Suprapubic skin (tissue), 4 donors: ENCODE data around the gene THSD7B. TPM values are rescaled to one million over a fixed set of nuclear protein-coding genes. Genes with fewer than 3 reads are reported as not detected.

Experiments
- DNase-seq, 2 donors: peaks; one replicate each; pipeline ENCODE4 v3.0.0-alpha.2; 2019; ENCODE audit warnings: low spot score in 2 of 2
- H3K27ac ChIP-seq: fragments of 200-600 bp; sonication (generic); one replicate; pipeline ENCODE4 v1.5.1; 2019
- H3K27me3 ChIP-seq: fragments of 200-600 bp; sonication (generic); one replicate; pipeline ENCODE4 v1.5.1; 2019
- H3K36me3 ChIP-seq: fragments of 200-600 bp; sonication (generic); one replicate; pipeline ENCODE4 v1.5.1; 2019
- H3K4me1 ChIP-seq: fragments of 200-600 bp; sonication (generic); one replicate; pipeline ENCODE4 v1.5.1; 2019
- H3K4me3 ChIP-seq: fragments of 200-600 bp; sonication (generic); one replicate; pipeline ENCODE4 v1.5.1; 2019; ENCODE audit warnings: mild to moderate bottlenecking
- H3K9me3 ChIP-seq: fragments of 200-600 bp; sonication (generic); one replicate; pipeline ENCODE4 v1.5.1; 2019
- CTCF ChIP-seq, 2 donors: fragments of 200-600 bp in 1 of 2; fragments of 450-650 bp in 1 of 2; sonication (generic) in 1 of 2; IDR thresholded peaks; one replicate each; pipeline ENCODE4 v1.5.1; 2016 to 2019; ENCODE audit warnings: antibody characterized with exemption in 2 of 2, mild to moderate bottlenecking in 1 of 2, moderate library complexity in 1 of 2
- EP300 ChIP-seq: sonication (generic); formaldehyde crosslinking; IDR thresholded peaks from one replicate; pipeline ENCODE4 v1.6.1; 2017; ENCODE audit warnings: antibody characterized with exemption
- POLR2A ChIP-seq, 2 donors: fragments of 450-650 bp; IDR thresholded peaks; one replicate each; pipeline ENCODE4 v1.6.1; 2017; ENCODE audit warnings: antibody characterized with exemption in 2 of 2, mild to moderate bottlenecking in 2 of 2, moderate library complexity in 2 of 2
- POLR2AphosphoS5 ChIP-seq, 3 donors: sonication (generic); formaldehyde crosslinking; IDR thresholded peaks; one replicate each; pipeline ENCODE4 v1.6.1; 2017; ENCODE audit warnings: antibody characterized with exemption in 3 of 3
- WGBS: methylation state at CpG from one replicate; pipeline ENCODE4 v1.1.5; 2018; 5-methylcytosine and 5-hydroxymethylcytosine counted together
- total RNA-seq, 4 donors: library from RNA; depleted of rRNA; stranded (reverse); fragments of >200 nt; gene quantifications; one replicate each; pipeline ENCODE4 v1.1.0, GENCODE V29; 2016

THSD7B gene
- total RNA-seq, 4 donors from 2014 or later: 0.18 to 1.1 (median 0.34) TPM; not detected in 1

DNA sequence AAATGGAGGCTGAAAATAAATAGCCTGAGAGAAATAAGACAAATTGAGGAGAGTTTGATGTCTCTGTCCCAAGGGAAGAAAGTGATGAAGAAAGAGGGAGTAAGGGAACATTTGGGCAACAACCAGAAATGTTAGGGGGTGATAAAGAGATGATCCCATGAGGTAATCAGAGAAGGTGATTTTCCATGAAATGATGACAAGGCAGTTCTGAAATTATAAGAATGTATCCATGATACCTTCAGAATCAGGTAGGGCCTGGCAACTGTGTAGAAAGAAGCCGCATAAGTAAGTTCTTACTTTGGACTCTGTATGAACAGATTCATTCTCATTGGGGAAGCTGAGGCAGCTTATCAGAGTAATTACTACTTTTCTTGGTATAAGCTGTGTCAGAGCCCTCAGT lies 106.1 kb downstream of the THSD7B start:
- TF ChIP-seq POLR2A (IDR thresholded peaks at IDR 0.05): no peak
- TF ChIP-seq POLR2AphosphoS5 (IDR thresholded peaks at IDR 0.05): no peak
- TF ChIP-seq CTCF (IDR thresholded peaks at IDR 0.05): no peak
- no peak for TF ChIP-seq EP300
- Histone ChIP-seq H3K27me3 (no peaks in the 10 kb centered on the region), H3K36me3 (no peaks in the 10 kb centered on the region), H3K4me3 (no peak overlapping the region), H3K27ac (no peak overlapping the region), H3K4me1 (no peaks in the 10 kb centered on the region), H3K9me3 (no peaks in the 10 kb centered on the region)
- WGBS: 100% methylated on average over 1 of the region's 1 CpG
- DNase-seq: no peak

DNA sequence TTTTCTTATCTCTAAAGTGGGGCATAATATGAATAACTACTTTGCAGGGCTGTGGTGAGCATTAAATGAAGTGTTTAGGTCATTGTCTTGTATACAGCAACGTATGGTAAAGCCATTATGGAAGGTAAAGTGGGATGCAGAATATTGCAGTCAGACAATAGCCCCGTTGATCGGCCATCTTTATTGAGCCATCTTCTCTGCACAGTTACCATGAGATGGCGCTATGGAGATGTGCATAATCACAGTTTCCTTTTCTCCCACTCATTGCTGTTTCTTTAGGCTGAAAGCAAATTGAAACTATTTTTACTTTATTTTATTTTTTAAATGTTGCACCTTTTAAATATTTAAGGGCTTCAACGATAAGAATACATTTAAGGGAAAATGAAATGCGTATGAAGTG lies 108.9 kb downstream of the THSD7B start:
- Histone ChIP-seq H3K9me3 (no peaks in the 10 kb centered on the region), H3K4me3 (no peak overlapping the region), H3K36me3 (no peaks in the 10 kb centered on the region), H3K27me3 (no peaks in the 10 kb centered on the region), H3K27ac (no peak overlapping the region), H3K4me1 (no peaks in the 10 kb centered on the region)
- WGBS: 64% methylated on average over 6 of the region's 6 CpGs
- no peak for DNase-seq
- no peak for TF ChIP-seq POLR2AphosphoS5 (IDR thresholded peaks at IDR 0.05)
- TF ChIP-seq EP300: no peak
- no peak for TF ChIP-seq POLR2A (IDR thresholded peaks at IDR 0.05)
- no peak for TF ChIP-seq CTCF (IDR thresholded peaks at IDR 0.05)

- H3K27ac ChIP-seq: no peak overlapping the region
- no peaks in the 10 kb centered on the region for H3K9me3 ChIP-seq
- no peaks in the 10 kb centered on the region for H3K27me3 ChIP-seq
- no peak overlapping the region for H3K4me3 ChIP-seq
- H3K36me3 ChIP-seq: no peaks in the 10 kb centered on the region
- TF ChIP-seq CTCF (IDR thresholded peaks at IDR 0.05): no peak
- no peak for TF ChIP-seq EP300
- no peak for TF ChIP-seq POLR2A (IDR thresholded peaks at IDR 0.05)
- H3K4me1 ChIP-seq: no peaks in the 10 kb centered on the region
- no peak for DNase-seq
- WGBS: 63% methylated on average over 1 of the region's 1 CpG
These were observed 125.8 kb downstream of the THSD7B start for GRCh38 chr2:136891100-136891499.

- Histone ChIP-seq H3K4me1 (no peaks in the 10 kb centered on the region), H3K9me3 (no peaks in the 10 kb centered on the region), H3K27ac (no peak overlapping the region), H3K4me3 (no peak overlapping the region), H3K27me3 (no peaks in the 10 kb centered on the region), H3K36me3 (no peaks in the 10 kb centered on the region)
- TF ChIP-seq POLR2A (IDR thresholded peaks at IDR 0.05) (no peak), POLR2AphosphoS5 (IDR thresholded peaks at IDR 0.05) (no peak), CTCF (IDR thresholded peaks at IDR 0.05) (no peak), EP300 (no peak)
- 81% methylated on average over 2 of the region's 2 CpGs for WGBS
- no peak for DNase-seq
These were observed 128.8 kb downstream of the THSD7B start for GRCh38 chr2:136894007-136894634.

DNA sequence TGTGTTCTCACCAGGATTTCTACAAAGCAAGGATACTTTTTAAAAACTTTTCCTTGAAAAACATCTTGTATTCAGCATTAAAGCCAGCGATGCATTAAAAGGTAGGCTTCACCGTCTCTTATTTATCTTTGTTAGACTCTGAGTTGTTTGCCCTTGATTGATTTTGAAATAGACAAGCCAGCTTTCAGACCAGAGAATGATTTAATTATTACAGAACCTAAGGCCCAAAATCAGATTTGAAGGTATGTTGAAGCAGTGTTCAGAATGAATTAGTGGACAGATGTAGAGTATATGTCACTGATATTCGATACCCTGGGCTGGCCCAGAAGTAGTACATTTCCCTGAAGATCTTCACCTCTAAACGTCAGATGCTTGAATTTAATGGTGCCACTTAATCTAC lies 136.4 kb downstream of the THSD7B start:
- Histone ChIP-seq H3K4me1 (no peaks in the 10 kb centered on the region), H3K27ac (no peak overlapping the region), H3K36me3 (no peaks in the 10 kb centered on the region), H3K27me3 (no peaks in the 10 kb centered on the region), H3K4me3 (no peak overlapping the region), H3K9me3 (no peaks in the 10 kb centered on the region)
- WGBS: 47% methylated on average over 4 of the region's 4 CpGs
- TF ChIP-seq CTCF (IDR thresholded peaks at IDR 0.05) (no peak), POLR2AphosphoS5 (IDR thresholded peaks at IDR 0.05) (no peak), POLR2A (IDR thresholded peaks at IDR 0.05) (no peak), EP300 (no peak)
- no peak for DNase-seq
